GM21576 (cell line): Measurements from ENCODE around the gene ZNF598.

Source experiments
- ATAC-seq: cut with Tn5 transposase; IDR thresholded peaks from one replicate; pipeline ENCODE4 v1.9.1; 2021; ENCODE audit warnings: mild to moderate bottlenecking, moderate library complexity; ENCODE audit not compliant: unreplicated experiment

The ZNF598 gene

DNA sequence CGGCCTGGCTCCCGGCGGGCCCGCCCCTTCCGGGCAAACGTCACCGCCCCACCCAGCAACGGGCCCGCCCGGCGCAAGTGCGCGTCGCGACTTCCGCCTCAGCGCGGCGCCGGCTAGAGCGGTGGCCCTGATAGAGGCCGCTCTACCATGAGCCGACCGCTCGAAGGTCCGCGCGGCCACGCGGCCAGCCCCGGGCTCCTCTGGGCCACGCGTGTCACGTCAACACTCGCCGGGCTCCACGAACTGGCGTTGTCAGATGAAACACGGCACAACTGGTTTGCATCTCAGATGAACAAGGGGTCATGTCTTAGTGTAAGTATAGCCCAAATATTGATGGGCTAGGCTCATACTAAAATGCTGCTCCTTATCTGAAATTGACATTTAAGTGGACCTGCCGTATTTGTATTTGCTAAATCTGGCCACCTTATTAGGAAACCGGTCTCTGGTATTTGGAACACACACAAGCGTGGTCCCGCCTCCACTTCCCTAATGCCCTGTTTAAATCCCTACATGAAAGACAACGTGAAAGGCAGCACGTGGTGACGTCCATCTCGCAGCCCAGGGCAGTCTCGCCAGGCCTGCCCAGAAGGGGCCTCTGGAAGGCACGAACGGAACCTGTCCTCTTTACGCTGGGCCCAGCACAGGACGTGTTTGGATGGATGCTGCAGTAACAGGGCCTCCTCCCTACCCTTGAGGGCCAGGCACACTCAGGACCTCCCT is at the start of gene ZNF598:
ZNF598 (minus strand) TSS at position 31 of the 720 bp plus-strand sequence.
- ATAC-seq = peak; percentile 73

DNA sequence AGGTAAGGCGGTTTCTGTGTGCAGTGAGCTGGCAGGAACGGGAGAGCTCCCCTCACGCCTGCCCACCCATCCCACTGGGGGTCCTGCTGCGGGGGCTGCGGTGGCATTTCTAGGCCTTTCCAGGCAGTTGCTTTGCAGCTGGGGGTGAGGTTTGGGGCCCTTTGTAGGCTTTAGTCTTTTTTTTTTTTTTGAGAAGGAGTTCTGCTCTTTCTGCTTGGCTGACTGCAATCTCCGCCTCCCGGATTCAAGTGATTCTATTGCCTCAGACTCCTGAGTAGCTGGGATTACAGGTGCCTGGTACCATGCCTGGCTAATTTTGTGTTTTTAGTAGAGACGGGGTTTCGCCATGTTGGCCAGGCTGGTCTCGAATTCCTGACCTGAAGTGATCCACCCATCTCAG is 49.3 kb upstream of the ZNF598 start:
- no peak for ATAC-seq

DNA sequence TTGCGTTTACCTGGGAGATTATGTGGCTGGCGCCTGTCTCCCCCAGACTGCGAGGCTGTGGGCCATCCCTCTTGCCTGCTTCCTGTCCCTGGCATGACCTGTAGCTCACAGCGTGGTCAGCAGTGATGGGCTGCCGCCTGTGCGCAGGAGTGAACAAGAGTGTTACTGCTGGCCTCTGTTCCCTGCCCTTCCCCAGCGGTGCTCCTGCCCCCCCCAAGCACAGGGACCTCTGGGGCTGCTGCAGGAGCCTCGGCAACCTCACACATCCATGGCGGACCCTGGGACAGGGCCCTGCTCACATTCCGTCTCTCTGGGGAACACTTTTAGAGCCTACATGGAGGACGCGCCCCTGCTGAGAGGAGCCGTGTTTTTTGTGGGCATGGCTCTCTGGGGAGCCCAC is 48.8 kb upstream of the ZNF598 start:
- ATAC-seq = no peak

DNA sequence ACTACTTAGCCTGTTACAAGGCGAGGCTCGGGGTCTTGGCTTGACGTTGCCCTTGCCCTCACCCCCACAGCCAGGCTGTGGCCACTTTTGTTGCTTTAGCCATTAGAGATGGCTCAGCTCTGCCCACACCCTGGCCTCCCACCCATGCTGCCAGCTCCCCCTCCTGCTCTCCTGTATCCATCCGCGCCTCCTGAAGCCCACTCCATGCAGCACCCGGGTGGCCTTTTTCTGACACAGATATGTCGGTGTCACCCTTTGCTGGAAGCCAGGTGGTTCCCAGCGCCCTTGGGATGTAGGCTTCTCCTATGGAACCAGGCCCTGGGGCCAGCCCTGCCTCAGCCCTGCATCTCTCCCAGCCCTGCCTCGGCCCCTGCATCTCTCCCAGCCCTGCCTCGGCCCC is 47.8 kb upstream of the ZNF598 start:
- no peak for ATAC-seq

DNA sequence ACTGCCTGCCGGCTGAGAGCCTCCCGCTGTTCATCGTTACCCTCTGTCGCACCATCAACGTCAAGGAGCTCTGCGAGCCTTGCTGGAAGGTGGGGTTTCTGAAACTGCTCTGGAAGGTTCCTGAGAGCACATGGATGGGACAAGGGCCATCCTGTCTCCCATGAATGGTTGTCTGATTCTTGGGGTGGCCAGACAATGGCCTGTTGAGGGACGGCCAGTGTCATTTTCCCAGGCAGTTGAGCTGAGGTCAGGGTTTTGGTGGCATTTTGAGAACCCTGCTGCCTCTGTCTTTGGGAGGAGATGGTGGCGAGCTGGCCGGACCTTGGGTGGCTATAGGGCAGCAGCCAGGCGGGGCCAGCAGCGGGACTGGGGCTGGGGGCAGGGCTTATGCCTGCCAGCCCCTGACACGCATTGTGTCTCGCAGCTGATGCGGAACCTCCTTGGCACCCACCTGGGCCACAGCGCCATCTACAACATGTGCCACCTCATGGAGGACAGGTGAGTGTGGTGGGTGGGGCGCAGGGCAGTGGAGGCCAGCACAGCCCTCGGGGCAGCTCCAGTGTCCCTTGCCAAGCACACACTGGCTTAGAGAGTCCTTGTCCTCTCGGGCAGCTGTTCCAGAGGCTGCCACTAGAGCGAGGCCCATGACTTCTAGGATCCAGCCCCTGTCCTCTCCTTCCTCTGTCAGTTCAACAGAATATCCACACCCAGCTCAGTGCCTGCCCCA is 47.2 kb upstream of the ZNF598 start:
- ATAC-seq = no peak

DNA sequence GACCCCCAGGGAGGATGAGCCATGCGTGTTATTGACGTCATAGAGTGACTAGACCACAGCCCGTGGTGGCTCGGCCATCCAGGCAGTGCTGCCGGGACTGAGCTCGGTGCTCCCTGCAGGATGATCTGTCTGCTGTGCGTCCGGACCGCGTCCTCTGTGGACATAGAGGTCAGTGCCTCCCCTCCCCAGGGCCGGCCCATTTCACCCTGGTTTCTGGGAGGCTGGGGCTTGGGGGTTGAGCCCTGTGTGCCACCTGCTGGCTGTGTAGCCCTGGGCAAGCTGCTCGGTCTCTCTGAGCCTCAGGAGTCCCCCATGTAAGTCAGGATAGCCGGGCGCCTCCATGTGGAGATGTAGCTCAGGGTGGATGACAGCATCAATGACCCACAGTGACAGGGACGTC is 46.5 kb upstream of the ZNF598 start:
- no peak for ATAC-seq

DNA sequence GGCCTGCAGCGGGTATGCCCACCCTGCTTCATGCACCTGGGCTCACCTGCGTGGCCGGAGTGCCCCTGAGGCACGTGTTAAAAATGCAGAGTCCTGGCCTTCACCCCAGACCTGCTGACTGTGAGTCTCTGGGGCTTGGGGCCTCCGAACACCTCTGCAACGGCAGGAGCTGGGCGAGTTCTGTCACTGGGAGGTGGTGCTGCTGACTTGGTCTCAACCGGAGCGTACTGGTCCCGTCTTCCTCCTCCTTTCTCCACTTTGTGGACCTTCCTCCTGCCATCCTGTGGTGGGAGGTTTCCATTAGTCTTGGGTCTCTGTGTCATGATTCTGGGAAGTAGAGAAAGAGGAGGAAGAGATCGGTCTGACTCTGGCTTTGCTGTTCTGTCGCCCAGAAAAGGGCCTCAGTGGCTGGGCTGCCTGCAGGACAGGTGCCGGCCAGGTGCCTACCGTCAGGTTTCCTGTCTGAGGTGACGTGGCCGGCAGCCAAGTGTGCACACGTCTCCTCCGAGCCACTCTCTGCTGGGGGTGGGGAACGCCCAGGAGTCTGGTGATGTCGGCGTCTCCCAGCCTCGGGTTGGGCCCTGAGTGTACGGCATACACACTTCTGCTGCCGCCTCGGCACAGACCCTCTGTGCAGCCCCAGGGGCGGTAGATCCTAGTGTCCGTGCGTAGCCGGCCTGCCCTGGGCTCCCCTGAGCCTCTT is 45.1 kb upstream of the ZNF598 start:
- no peak for ATAC-seq

DNA sequence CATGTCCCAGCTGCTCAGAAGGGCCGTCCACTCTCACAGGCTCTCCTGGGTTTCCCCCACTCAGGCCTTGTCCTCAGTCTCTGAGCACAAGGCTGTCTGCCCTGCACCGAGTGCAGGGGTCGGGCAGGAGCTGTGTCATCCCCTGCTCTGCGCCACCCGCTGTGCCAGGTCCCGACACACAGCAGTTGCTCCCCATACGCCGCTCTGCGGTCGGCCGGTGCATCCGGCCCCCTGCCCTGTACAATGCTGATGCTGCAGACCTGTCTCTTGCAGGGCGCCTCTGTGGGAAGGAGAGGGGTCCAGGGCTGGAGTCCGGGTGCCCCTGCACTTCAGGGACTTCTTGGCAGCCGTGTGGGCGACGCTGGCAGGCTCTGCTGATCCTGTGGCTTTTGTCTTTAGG is 44.3 kb upstream of the ZNF598 start:
- ATAC-seq = no peak

DNA sequence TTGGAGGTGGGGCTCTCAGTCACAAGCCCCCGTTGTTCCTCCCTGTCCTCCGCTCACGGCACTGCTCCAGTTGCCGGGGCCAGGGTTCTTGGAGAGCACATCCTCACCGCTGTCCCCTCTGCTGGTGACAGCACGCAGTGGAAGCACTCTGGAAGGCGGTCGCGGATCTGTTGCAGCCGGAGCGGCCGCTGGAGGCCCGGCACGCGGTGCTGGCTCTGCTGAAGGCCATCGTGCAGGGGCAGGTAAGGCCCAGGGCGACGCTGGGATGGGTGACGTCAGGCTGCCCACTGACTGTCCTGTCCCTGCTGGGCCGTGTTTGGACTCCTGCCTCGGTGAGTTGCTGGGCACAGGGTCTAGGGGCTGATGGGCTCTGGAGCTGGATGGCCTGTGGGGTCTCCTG is 43.6 kb upstream of the ZNF598 start:
- no peak for ATAC-seq

DNA sequence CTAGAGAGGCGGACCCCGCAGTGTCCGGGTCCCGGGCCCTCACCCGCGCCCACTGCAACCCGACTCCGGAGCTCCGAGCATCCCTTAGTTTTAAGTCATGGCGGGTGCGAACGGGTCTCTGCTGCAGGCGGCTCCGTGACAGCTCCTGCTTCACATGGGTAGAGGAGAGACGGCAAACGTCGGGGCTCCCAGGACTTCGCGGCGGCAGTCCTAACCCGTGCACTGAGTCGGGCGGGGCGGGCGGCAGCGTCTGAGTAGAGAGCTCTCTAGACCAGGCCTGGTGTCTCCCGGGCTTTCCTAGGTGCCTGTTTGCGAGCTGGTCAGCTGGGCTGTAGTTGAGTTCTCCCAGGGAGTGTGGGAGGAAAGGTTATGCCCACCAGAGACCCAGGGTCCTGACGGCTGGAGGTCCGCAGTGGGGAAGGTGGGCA is 38.5 kb upstream of the ZNF598 start:
- no peak for ATAC-seq

DNA sequence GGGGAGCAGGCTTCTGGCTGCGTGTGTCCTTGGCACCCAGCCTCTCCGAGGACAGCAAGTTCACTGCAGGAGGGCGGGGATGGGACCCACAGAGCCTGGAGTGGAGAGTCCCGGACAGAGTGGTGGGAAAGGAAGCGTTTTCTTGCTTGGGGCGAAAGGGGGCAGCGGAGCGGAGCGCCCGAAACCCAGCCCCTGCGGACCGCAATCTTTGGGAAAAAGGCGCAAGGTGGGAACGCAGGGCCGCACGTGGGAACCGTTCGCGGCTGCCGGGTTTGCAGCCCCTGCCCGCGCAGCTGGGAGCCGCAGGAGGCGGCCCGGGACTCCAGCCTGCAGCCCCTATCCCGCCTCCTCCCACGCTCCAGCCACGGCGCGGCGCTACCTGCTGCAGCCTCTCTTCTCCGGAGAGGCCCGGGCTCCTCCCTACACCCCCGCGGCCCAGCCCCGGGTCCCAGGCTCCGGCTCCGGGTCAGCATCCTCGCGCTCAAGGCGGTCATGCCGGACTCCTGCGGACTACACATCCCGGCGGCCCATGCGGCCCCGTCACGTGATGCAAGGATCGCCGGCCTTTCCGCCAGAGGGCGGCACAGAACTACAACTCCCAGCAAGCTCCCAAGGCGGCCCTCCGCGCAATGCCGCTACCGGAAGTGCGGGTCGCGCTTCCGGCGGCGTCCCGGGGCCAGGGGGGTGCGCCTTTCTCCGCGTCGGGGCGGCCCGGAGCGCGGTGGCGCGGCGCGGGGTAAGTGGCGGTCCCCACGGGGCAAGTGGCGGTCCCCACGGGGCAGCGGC is 37.9 kb upstream of the ZNF598 start, which contains the start of the genes NTHL1 and TSC2:
NTHL1 (minus strand) TSS at position 505 of the 786 bp plus-strand sequence; CDS start at position 494, 11 bp downstream.
TSC2 (plus strand) TSS at position 656 of the 786 bp plus-strand sequence. CDS start 631 bp downstream, outside the sequence.
- peak; percentile 75 for ATAC-seq

DNA sequence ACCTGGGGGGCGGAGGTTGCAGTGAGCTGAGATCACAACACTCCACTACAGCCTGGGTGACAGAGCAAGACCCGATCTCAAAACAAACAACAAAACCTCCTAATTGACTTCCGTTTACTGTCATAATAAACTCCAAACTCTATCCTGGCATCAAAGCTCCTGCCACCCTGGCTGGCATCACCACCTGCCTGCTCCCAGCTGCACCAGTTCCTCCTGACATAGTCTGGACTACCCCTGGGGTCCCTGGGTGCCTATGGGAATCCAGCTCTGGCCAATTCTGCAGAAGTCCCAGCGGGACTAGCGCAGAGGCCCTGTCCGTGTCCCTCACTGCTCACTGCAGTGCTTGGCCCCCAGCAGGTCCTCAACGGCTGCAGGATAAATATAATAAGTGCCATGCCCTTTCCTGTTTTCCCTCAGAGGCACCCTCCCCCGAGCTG is 37.3 kb upstream of the ZNF598 start:
- ATAC-seq = peak; percentile 2

DNA sequence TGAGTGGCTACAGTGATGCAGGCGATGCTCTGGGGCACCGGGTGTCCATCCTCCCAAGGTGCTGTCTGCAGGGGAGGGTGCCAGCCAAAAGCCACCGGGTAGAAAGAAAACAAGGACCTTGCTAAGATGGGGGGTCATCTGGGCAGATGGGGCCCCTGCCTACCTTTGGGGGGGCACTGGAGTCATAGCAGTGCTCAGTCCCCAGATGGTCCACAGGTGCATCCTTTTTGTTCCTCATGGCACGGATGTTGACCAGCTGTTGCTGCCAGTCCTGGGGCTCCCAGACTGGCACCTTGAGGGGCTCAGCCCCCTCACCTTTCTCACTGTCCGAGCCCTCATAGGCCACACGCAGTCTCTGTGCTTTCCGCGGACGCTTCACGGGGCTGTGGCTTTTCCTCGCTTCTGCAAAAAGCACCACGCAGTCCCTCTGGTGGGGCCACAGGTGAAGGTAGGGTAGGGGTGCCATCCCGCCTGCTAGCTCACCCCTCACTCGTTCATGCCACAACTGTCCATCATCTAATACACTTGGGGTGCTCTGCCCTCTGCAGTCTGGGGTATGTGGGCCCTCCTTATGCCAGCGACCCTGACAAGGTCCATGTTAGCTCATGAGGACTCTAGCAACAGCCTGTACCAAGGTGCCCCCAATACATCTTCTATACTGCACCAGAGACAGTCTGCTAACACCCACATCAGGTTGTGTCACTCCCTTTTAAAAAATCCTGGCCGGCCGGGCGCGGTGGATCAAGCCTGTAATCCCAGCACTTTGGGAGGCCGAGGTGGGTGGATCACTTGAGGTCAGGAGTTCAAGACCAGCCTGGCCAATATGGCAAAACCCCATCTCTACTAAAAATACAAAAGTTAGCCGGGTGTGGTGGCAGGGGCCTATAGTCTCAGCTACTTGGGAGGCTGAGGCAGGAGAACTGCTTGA is 36.6 kb upstream of the ZNF598 start:
- no peak for ATAC-seq

DNA sequence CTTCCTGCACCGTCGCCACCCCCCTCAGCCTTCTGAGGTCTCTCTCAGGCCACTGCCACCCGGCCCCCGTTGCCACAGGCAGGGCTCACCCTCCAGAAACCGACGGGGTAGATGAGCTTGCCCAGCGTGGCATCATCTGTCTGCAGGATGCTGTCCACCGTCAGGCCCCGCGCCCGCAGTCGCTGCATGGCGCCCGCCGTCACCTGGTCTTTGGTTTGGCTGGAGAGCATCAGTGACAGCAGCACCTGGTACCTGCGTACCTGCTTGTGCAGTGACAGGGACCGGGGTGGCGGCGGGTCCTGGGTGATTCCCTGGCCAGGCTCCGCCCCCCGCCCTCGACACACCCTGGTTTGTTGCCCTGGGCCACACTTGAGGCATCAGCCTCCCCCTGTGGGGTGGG is 34.9 kb upstream of the ZNF598 start:
- no peak for ATAC-seq

DNA sequence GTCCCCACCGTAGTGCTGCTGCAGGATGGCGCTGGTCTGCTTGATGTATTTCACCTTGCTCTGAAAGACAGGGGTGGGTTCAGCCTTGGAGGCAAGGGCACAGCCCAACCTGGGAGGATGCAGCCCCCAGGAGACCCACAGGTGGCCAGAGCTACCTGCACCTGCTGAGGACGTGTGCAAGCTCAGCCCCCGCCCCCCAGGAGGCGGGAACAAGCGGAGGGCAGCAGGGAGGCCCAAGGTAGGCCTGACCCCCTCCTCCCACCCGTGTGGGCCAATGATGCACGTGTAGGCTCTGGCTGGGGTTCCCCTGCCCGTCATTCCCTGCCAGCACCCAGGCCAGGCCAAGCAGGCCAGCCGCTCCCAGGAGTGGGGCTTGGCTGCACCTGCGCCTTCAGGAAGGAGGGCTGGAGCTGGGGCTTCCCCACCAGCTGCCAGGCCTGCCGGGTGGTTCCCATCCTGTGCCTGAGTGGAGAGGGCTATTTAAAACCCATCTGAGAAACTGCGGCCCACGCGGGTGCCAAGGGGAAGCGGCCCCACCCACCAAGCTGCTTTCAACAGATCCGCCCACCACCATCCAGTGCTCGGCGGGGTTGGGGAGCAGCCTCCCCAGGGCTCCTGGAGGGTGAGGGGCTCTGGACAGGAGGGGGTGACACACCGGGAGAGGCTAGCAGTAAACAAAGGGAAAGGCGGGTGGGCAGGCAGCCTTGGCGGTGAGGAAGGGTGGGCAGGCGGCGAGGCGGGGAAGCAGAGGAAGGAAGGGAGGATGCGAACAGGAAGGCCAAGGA is 34.2 kb upstream of the ZNF598 start:
- ATAC-seq = no peak

DNA sequence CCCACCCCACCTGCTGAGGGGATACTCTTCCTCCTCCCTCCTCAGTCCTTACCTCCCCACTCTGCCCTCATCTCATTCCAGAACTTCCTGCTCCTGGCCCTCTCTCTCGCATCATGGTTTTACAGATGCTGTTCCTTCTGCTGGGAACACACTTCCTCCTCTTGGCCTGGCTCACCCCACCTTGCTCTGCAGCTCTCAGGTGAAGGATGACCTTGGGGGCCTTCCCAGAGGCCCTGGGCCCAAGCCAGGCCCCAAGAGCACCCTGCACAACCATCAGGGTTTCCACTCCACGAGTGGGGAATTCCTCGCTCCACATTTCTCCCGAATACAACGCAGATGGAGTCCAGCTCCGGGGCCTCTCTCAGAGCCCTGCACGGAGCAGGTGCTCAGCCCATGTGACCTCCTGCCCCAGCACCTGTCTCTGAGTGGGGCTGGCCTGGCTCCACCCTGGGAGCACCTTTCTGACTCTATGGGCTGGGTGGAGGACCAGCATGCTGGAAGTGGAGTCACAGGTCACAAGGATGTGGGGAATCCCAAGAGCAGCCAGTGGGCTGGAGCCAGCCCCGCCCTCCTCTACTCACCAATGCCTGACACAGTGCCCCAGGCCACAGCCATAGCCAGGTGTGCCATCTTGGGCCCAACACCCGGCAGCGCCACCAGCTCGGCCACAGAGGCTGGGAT is 33.5 kb upstream of the ZNF598 start:
- ATAC-seq = no peak

DNA sequence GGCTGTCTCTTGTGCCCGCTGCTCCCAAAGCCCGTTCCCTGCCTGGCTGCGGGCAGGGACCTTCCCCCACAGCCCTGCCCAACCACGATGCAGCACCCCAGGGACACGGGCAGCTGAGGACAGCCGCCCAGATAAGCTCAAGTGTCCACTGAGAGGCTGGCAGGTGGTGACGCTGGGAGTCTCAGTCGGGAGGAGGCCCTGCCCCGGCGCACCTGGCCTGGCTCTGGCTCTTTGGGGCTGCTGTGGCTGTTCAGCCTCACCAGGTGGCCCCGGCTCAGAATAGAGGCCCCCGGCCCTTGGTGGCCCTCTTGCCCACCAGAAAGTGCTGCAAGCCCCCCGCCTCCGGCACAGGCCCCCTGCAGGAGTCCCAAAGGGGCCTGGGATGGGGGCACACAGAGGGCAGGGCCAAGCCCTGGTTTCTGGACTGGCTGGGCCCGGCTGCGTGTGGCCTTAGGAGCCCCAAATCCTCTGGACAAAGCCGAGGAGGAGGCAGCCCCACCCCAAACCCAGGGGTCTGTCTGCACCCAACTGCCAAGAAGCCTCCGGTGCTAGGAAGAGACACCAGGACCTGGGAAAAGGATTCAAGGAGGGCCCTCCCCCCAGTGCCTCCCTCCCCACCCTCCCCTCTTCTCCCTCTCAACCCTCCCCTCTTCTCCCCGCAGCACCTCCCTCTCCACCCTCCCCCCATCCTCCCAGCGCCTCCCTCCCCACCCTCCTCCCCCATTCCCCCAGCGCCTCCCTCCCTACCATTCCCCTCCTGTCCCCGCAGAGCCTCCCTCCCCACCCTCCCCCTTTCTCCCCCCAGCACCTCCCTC is 32.8 kb upstream of the ZNF598 start:
- no peak for ATAC-seq
